ENCODE data around the gene PM20D1.
"Not testable (repeated sequence)": the region's sequence is repeated elsewhere in the genome, so short reads cannot be mapped to it uniquely, and the experiment has no call there.

The PM20D1 gene

DNA sequence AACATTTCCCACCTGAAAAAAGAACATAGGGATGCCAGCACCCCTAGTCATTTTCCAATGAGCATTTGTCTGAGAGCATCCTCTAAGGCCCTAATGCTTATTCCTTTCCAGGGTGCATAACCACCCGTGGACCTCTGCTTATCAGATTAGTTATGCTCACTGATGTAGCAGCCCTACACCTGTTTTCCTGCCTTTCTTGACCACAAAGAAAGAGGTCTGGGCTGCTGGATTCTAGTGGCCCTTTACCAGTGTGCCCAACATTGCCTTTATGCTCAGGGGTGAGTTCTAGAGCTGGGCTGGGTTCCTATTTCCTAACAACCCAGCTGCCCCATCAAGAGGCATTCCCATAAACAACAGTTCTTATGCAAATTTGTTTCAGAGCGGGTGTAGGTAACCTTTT, 20.3 kb upstream of the PM20D1 start:
- no peak for FAIRE-seq
- no peak for TF ChIP-seq POLR2AphosphoS5 (IDR thresholded peaks at IDR 0.05; ENCODE audit: low read depth, low read length)
- no peak for TF ChIP-seq TAF1 (IDR thresholded peaks at IDR 0.05; ENCODE audit: low read depth, low read length)
- no peak for TF ChIP-seq PAX5 (IDR thresholded peaks at IDR 0.05; ENCODE audit: insufficient read depth, low read length, severe bottlenecking)
- no peak for TF ChIP-seq SPI1 (IDR thresholded peaks at IDR 0.05; ENCODE audit: low read depth, low read length)
- TF ChIP-seq POU2F2 (IDR thresholded peaks at IDR 0.05; ENCODE audit: low read depth, low read length): no peak
- no peak for DNase-seq (ENCODE audit: insufficient read length, low spot score)

DNA sequence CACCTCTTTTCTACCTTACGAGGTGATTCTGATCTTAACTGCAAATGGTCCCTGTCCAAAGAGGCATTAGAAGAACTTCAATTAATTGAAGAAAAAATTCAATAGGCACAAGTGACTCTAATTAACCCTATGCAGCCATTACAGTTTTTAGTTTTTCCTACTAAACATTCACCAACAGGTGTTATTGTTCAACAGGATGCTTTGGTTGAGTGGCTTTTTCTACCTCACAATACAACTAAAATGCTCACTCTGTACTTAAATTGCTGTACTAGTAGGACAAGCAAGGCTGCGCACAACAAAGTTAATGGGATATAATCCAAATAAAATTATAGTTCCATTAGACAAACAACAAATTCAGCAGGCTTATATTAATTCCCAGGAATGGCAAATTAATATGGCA, 11.6 kb upstream of the PM20D1 start:
- FAIRE-seq: no peak
- DNase-seq (ENCODE audit: insufficient read length, low spot score): no peak
- TF ChIP-seq PAX5 (IDR thresholded peaks at IDR 0.05; ENCODE audit: insufficient read depth, low read length, severe bottlenecking) (no peak), POLR2A (IDR thresholded peaks at IDR 0.05; ENCODE audit: low read depth, low read length) (no peak), SPI1 (IDR thresholded peaks at IDR 0.05; ENCODE audit: low read depth, low read length) (no peak), TAF1 (IDR thresholded peaks at IDR 0.05; ENCODE audit: low read depth, low read length) (no peak), POLR2AphosphoS5 (IDR thresholded peaks at IDR 0.05; ENCODE audit: low read depth, low read length) (no peak), POU2F2 (IDR thresholded peaks at IDR 0.05; ENCODE audit: low read depth, low read length) (no peak)

DNA sequence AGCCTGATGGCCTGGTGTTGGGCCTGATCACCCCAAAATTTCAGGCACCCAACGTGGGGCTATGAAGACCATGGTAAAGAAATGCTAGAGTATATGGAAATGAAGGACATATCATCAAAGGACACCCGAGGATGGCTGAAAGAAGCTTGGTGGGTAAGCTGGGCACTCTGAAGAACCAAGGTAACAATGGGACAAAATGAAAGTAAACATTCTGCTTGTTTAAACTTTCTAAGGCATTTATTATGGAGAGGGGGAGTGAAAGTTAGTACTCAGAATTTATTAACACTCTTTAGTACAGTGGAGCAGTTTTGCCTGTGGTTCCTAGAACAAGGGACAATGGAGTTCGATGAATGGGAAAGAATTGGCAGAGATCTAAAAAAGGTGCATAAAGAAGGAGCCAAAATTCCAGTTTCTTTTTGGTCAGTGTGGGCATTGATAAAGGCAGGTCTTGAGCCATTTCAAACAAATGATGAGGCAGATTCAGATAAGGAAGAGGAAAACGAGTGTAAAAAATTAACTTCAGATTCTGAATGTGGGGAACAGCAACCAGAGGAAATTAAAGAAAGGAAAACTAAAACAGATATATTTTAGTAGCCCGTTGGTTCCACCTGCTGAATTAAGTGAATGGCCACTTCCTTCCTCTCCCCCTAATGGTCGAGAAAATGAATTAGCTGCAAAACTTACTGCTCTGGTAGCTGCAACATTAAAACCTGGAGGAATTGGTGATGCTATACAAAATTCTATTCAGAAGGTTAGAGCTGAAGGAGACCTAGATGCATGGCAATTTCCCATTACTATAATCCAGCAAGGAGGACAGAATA, 8.4 kb upstream of the PM20D1 start:
- FAIRE-seq (no peak), DNase-seq (ENCODE audit: insufficient read length, low spot score) (no peak)
- TF ChIP-seq POLR2A (IDR thresholded peaks at IDR 0.05; ENCODE audit: low read depth, low read length) (no peak), PAX5 (IDR thresholded peaks at IDR 0.05; ENCODE audit: insufficient read depth, low read length, severe bottlenecking) (no peak), POU2F2 (IDR thresholded peaks at IDR 0.05; ENCODE audit: low read depth, low read length) (no peak), TAF1 (IDR thresholded peaks at IDR 0.05; ENCODE audit: low read depth, low read length) (no peak), SPI1 (IDR thresholded peaks at IDR 0.05; ENCODE audit: low read depth, low read length) (no peak), POLR2AphosphoS5 (IDR thresholded peaks at IDR 0.05; ENCODE audit: low read depth, low read length) (no peak)

DNA sequence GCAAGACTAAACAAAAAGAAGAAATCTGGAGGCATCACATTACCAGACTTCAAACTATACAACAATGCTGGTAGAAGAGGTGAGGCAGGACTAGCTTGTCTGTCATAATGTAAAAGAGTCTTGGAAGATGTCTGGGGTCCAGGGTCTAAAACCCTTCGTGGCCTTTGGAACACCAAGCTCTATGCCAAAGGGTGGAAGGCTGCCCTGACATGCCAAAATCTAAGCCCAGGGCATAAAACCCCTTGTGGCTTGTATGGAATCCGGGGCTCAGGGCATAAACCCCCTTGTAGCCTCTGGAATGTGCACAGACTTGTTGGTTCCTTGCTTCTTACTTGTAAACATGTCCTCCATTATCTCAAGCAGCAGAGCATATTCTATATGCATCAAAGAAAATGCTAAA, 7.6 kb upstream of the PM20D1 start:
- not testable (repeated sequence) for FAIRE-seq

DNA sequence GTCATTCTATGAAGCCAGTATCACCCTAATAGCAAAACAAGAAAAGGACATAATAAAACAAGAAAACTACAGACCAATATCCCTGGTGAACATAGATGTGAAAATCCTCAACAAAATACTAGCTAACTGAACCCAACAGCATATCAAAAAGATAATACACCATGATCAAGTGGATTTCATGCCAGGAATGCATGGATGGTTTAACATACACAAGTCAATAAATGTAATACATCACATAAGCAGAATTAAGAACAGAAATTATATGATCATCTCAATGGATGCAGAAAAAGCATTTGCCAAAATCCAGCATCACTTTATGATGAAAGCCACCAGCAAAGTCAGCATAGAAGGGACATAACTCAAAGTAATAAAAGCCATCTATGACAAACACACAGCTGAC, 6.5 kb upstream of the PM20D1 start:
- no peak for DNase-seq (ENCODE audit: insufficient read length, low spot score)
- no peak for FAIRE-seq
- no peak for TF ChIP-seq SPI1 (IDR thresholded peaks at IDR 0.05; ENCODE audit: low read depth, low read length)
- TF ChIP-seq TAF1 (IDR thresholded peaks at IDR 0.05; ENCODE audit: low read depth, low read length): no peak
- TF ChIP-seq PAX5 (IDR thresholded peaks at IDR 0.05; ENCODE audit: insufficient read depth, low read length, severe bottlenecking): no peak
- TF ChIP-seq POU2F2 (IDR thresholded peaks at IDR 0.05; ENCODE audit: low read depth, low read length): no peak
- TF ChIP-seq POLR2AphosphoS5 (IDR thresholded peaks at IDR 0.05; ENCODE audit: low read depth, low read length): no peak
- TF ChIP-seq POLR2A (IDR thresholded peaks at IDR 0.05; ENCODE audit: low read depth, low read length): no peak

More for the DNA sequence above, 7.6 kb upstream of the PM20D1 start:
- not testable (repeated sequence) for DNase-seq (ENCODE audit: insufficient read length, low spot score)

DNA sequence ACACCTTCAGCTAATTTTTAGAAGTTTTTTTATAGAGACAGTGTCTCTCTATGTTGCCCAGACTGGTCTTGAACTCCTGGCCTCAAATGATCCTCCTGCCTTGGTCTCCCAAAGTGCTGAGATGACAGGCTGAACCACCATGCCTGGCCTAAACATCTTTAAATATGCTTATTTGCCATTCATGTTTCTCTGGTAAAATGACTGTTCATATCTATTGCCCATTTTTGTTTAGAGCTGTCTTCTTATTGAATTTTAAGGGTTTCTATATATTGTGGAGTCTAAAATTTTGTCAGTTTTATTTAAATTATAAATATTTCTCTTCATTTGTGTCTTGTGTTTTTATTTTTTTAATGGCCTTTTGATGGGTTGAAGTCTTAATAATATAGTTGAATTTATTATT, 3.0 kb upstream of the PM20D1 start:
- TF ChIP-seq TAF1 (IDR thresholded peaks at IDR 0.05; ENCODE audit: low read depth, low read length) (no peak), PAX5 (IDR thresholded peaks at IDR 0.05; ENCODE audit: insufficient read depth, low read length, severe bottlenecking) (no peak), SPI1 (IDR thresholded peaks at IDR 0.05; ENCODE audit: low read depth, low read length) (no peak), POLR2A (IDR thresholded peaks at IDR 0.05; ENCODE audit: low read depth, low read length) (no peak), POU2F2 (IDR thresholded peaks at IDR 0.05; ENCODE audit: low read depth, low read length) (no peak), POLR2AphosphoS5 (IDR thresholded peaks at IDR 0.05; ENCODE audit: low read depth, low read length) (no peak)
- DNase-seq (ENCODE audit: insufficient read length, low spot score) (no peak), FAIRE-seq (no peak)

DNA sequence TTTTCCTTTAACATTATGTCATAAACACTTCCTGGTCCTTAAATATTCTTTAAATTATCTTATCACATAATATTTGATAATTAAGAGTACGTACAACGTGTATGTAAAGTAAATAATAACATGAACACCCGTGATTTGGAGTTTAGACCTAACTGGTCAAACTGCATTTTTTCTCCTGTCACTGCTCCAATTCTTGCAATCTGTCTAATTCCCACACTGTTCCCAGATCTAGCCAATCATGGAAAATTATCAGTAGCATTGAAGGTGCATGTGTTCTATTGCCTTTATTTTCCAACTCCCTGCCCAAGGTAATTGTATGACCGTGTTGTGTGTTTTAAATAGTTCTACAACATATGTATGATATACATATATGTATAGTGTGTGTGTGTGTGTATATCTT, 2.1 kb upstream of the PM20D1 start:
- DNase-seq (ENCODE audit: insufficient read length, low spot score) (no peak), FAIRE-seq (no peak)
- no peak for TF ChIP-seq SPI1 (IDR thresholded peaks at IDR 0.05; ENCODE audit: low read depth, low read length)
- no peak for TF ChIP-seq TAF1 (IDR thresholded peaks at IDR 0.05; ENCODE audit: low read depth, low read length)
- TF ChIP-seq PAX5 (IDR thresholded peaks at IDR 0.05; ENCODE audit: insufficient read depth, low read length, severe bottlenecking): no peak
- TF ChIP-seq POLR2A (IDR thresholded peaks at IDR 0.05; ENCODE audit: low read depth, low read length): no peak
- no peak for TF ChIP-seq POLR2AphosphoS5 (IDR thresholded peaks at IDR 0.05; ENCODE audit: low read depth, low read length)
- TF ChIP-seq POU2F2 (IDR thresholded peaks at IDR 0.05; ENCODE audit: low read depth, low read length): no peak

DNA sequence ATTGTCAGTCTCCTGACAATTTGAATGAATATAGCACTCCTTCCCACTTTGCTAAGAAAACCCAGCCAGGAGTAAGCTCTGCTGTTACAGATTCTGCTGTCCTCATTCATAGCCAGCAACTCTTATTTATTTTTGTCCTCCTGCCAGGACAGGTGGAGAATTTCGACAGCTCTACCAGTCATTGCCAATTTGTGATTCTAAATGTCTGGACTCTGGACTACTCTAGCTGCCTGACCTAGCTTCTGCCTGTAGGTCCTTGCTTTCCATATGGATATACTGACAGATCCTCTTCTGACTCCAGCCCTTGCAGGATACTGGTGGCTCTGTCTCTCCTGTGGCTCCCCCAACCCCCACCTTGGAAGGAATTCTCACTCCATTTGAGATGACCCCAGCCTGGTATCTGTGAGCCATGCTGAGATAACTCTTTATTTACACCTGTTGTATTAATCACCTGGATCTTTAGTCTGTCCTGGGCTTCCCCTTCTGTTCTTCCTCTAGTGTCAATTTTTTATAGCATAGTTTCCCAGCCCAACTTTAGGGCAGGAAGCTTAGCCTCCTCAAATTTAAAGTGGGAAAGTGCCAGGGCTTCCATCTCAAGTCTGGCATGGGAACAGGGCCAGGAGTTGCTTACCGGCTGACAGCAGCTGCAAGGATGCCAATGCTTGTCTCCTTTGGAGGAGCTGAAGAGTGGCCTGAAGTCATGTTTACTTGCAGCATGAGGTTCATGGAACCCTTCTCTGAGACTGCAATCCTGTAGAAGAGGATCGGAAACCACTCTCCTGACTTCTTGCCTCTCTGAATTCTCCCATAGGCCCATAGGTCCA, 6.7 kb downstream of the PM20D1 start:
- TF ChIP-seq SPI1 (IDR thresholded peaks at IDR 0.05; ENCODE audit: low read depth, low read length): no peak
- TF ChIP-seq TAF1 (IDR thresholded peaks at IDR 0.05; ENCODE audit: low read depth, low read length): no peak
- no peak for TF ChIP-seq POU2F2 (IDR thresholded peaks at IDR 0.05; ENCODE audit: low read depth, low read length)
- TF ChIP-seq PAX5 (IDR thresholded peaks at IDR 0.05; ENCODE audit: insufficient read depth, low read length, severe bottlenecking): no peak
- no peak for TF ChIP-seq POLR2AphosphoS5 (IDR thresholded peaks at IDR 0.05; ENCODE audit: low read depth, low read length)
- no peak for TF ChIP-seq POLR2A (IDR thresholded peaks at IDR 0.05; ENCODE audit: low read depth, low read length)
- DNase-seq (ENCODE audit: insufficient read length, low spot score) (no peak), FAIRE-seq (no peak)

DNA sequence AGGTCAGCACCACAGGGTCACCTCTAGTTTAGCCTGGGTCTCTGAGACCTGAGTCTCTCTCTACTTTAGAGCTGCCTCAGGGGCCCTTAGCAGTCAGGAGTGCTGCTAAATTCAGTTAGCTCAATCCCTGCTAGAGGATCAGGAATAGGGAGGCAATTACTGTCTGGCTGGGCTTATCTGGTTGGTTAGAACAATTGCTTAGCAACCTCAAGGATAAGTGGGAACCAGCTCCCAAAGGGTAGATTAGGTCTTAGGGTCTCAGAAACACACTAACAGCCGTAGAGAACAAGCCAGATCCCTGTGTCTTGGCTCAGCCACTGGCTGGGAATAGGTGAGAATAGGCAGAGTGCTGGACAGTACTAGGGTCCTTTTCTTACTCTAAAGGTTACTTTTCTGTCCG, 7.7 kb downstream of the PM20D1 start:
- TF ChIP-seq POLR2AphosphoS5 (IDR thresholded peaks at IDR 0.05; ENCODE audit: low read depth, low read length): no peak
- no peak for TF ChIP-seq POLR2A (IDR thresholded peaks at IDR 0.05; ENCODE audit: low read depth, low read length)
- TF ChIP-seq POU2F2 (IDR thresholded peaks at IDR 0.05; ENCODE audit: low read depth, low read length): no peak
- TF ChIP-seq SPI1 (IDR thresholded peaks at IDR 0.05; ENCODE audit: low read depth, low read length): no peak
- no peak for TF ChIP-seq PAX5 (IDR thresholded peaks at IDR 0.05; ENCODE audit: insufficient read depth, low read length, severe bottlenecking)
- TF ChIP-seq TAF1 (IDR thresholded peaks at IDR 0.05; ENCODE audit: low read depth, low read length): no peak
- no peak for DNase-seq (ENCODE audit: insufficient read length, low spot score)
- FAIRE-seq: no peak
